ENCODE data around the gene GLIPR2.

DNA sequence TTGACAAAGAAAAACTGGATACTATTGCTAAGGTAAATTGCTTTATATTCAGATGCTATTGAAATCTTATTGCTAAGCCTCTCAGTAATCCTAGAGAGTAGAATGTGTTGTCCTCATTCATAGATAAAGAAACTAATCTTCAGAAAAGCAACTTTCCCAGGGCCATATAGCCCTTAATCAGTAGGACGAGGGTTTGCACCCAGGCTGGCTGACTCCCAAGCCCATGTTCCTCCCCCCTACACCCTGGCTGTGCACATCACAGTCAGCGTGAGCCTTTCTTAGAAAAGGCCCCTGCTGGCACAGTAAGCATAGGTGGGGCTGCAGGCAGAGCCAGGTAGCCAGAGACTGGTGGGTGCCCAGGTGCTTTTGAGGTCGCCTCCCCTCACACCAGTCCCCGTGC is 15.8 kb upstream of the GLIPR2 start:
- TF ChIP-seq MAZ (IDR thresholded peaks at IDR 0.05; ENCODE audit: borderline replicate concordance, low read depth, low read length) (no peak), RCOR1 (IDR thresholded peaks at IDR 0.05; ENCODE audit: insufficient replicate concordance, low read length) (no peak), SMC3 (IDR thresholded peaks at IDR 0.05; ENCODE audit: low read depth, low read length) (no peak), CEBPB (IDR thresholded peaks at IDR 0.05; ENCODE audit: low read depth, low read length) (no peak), POLR2A (IDR thresholded peaks at IDR 0.05; ENCODE audit: low read depth, low read length) (no peak), FOS (IDR thresholded peaks at IDR 0.05; ENCODE audit: low read depth, low read length) (no peak), RAD21 (IDR thresholded peaks at IDR 0.05; ENCODE audit: low read length) (no peak), BHLHE40 (IDR thresholded peaks at IDR 0.05; ENCODE audit: low read depth, low read length) (no peak), MAFK (IDR thresholded peaks at IDR 0.05; ENCODE audit: low read depth, low read length) (no peak), RFX5 (IDR thresholded peaks at IDR 0.05; ENCODE audit: low read depth, low read length) (no peak), MXI1 (IDR thresholded peaks at IDR 0.05; ENCODE audit: borderline replicate concordance, low read depth, low read length) (no peak)
- TF ChIP-seq, protein P1, sequence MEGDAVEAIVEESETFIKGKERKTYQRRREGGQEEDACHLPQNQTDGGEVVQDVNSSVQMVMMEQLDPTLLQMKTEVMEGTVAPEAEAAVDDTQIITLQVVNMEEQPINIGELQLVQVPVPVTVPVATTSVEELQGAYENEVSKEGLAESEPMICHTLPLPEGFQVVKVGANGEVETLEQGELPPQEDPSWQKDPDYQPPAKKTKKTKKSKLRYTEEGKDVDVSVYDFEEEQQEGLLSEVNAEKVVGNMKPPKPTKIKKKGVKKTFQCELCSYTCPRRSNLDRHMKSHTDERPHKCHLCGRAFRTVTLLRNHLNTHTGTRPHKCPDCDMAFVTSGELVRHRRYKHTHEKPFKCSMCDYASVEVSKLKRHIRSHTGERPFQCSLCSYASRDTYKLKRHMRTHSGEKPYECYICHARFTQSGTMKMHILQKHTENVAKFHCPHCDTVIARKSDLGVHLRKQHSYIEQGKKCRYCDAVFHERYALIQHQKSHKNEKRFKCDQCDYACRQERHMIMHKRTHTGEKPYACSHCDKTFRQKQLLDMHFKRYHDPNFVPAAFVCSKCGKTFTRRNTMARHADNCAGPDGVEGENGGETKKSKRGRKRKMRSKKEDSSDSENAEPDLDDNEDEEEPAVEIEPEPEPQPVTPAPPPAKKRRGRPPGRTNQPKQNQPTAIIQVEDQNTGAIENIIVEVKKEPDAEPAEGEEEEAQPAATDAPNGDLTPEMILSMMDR (conservative IDR thresholded peaks at IDR 0.05; ENCODE audit: low read depth, low read length), result no peak
- TF ChIP-seq, protein P2, sequence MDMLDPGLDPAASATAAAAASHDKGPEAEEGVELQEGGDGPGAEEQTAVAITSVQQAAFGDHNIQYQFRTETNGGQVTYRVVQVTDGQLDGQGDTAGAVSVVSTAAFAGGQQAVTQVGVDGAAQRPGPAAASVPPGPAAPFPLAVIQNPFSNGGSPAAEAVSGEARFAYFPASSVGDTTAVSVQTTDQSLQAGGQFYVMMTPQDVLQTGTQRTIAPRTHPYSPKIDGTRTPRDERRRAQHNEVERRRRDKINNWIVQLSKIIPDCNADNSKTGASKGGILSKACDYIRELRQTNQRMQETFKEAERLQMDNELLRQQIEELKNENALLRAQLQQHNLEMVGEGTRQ (IDR thresholded peaks at IDR 0.05; ENCODE audit: low read depth, low read length), result no peak
- TF ChIP-seq, protein P3, sequence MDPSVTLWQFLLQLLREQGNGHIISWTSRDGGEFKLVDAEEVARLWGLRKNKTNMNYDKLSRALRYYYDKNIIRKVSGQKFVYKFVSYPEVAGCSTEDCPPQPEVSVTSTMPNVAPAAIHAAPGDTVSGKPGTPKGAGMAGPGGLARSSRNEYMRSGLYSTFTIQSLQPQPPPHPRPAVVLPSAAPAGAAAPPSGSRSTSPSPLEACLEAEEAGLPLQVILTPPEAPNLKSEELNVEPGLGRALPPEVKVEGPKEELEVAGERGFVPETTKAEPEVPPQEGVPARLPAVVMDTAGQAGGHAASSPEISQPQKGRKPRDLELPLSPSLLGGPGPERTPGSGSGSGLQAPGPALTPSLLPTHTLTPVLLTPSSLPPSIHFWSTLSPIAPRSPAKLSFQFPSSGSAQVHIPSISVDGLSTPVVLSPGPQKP (IDR thresholded peaks at IDR 0.05; ENCODE audit: borderline replicate concordance, low read depth, low read length), result no peak
